Right lobe of liver (tissue), 4 donors: ENCODE data around the gene PPP3R1.

Source experiments
- POLR2A ChIP-seq: fragments of 450-650 bp; IDR thresholded peaks from one replicate; pipeline ENCODE4 v1.6.1; 2017; ENCODE audit warnings: antibody characterized with exemption, mild to moderate bottlenecking
- TF ChIP-seq, protein P1 (sequence below), 4 donors: fragments of 200-600 bp in 3 of 4; fragments of 450-650 bp in 1 of 4; IDR thresholded peaks; one replicate each; pipeline versions ENCODE4 v1.5.1 to v1.8.0; 2016 to 2022; ENCODE audit warnings: antibody characterized with exemption in 4 of 4, mild to moderate bottlenecking in 2 of 4
- donor health status: DM: no; HTN: no; CAD: no.
- donor health status: DM: no; HTN: no; CAD: no.
- donor health status: DM: no; HTN: yes; CAD: no.

DNA sequence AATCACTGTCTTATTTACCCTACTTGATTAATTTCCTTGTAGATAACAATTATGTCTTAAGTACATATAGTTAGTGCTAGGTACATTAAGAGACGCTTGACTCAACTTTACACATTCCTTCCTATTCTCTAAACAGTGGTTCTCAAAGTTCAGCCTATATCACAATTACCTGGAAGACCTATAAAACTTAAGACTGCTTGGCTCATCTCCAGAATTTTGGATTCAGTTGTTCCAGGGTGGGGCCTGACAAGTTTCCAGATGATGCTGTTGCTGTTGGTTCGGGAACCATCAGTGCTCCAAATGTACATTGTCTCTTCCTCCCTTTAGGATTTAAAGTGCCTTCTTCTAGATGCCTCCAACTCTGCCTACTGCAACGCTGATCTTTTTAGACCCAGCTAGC is 4.0 kb downstream of the PPP3R1 start:
- no peak for TF ChIP-seq POLR2A
- TF ChIP-seq, protein P1, sequence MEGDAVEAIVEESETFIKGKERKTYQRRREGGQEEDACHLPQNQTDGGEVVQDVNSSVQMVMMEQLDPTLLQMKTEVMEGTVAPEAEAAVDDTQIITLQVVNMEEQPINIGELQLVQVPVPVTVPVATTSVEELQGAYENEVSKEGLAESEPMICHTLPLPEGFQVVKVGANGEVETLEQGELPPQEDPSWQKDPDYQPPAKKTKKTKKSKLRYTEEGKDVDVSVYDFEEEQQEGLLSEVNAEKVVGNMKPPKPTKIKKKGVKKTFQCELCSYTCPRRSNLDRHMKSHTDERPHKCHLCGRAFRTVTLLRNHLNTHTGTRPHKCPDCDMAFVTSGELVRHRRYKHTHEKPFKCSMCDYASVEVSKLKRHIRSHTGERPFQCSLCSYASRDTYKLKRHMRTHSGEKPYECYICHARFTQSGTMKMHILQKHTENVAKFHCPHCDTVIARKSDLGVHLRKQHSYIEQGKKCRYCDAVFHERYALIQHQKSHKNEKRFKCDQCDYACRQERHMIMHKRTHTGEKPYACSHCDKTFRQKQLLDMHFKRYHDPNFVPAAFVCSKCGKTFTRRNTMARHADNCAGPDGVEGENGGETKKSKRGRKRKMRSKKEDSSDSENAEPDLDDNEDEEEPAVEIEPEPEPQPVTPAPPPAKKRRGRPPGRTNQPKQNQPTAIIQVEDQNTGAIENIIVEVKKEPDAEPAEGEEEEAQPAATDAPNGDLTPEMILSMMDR (IDR thresholded peaks at IDR 0.05): no peak
